ENCODE results near the gene TTC28.

- TF ChIP-seq POLR2A (IDR thresholded peaks at IDR 0.05) (no peak), CTCF (IDR thresholded peaks at IDR 0.05) (no peak)
These were observed 705.8 kb downstream of the TTC28 start for GRCh38 chr22:27973846-27974245.

All from lower leg skin (tissue), 3 donors.